GM18907 (cell line): ENCODE data around the gene SMPD2.

Experiments
- ATAC-seq: cut with Tn5 transposase; IDR thresholded peaks from one replicate; pipeline ENCODE4 v1.9.1; 2021; ENCODE audit warnings: mild to moderate bottlenecking, moderate library complexity; ENCODE audit not compliant: unreplicated experiment

The SMPD2 gene

GRCh38 chr6:109440331-109441068 lies at the start of gene SMPD2, which contains the start of gene PPIL6:
Gene SMPD2, plus strand, starts transcription at chr6:109440724. Its CDS starts 398 bp downstream, at chr6:109441122.
Gene PPIL6, minus strand, starts transcription at chr6:109440628. Its CDS starts 38 bp downstream, at chr6:109440590.
- ATAC-seq, result peak; percentile 90

- ATAC-seq, result no peak
Measured at GRCh38 chr6:109393157-109393885, 47.2 kb upstream of the SMPD2 start.

GRCh38 chr6:109393886-109394281 lies 46.6 kb upstream of the SMPD2 start:
- no peak for ATAC-seq

- no peak for ATAC-seq
Measured at GRCh38 chr6:109396046-109396718, 44.3 kb upstream of the SMPD2 start.

- no peak for ATAC-seq
Measured at GRCh38 chr6:109397020-109397419, 43.5 kb upstream of the SMPD2 start.

GRCh38 chr6:109406196-109406595 lies 34.3 kb upstream of the SMPD2 start:
- ATAC-seq, result no peak

- ATAC-seq, result no peak
Measured at GRCh38 chr6:109411034-109411433, 29.5 kb upstream of the SMPD2 start.

- no peak for ATAC-seq
Measured at GRCh38 chr6:109417646-109418045, 22.9 kb upstream of the SMPD2 start.

GRCh38 chr6:109420751-109421150 lies 19.8 kb upstream of the SMPD2 start:
- no peak for ATAC-seq

- ATAC-seq, result no peak
Measured at GRCh38 chr6:109421184-109421583, 19.3 kb upstream of the SMPD2 start.

- no peak for ATAC-seq
Measured at GRCh38 chr6:109424946-109425345, 15.6 kb upstream of the SMPD2 start.

GRCh38 chr6:109428889-109429477 lies 11.5 kb upstream of the SMPD2 start:
- no peak for ATAC-seq

GRCh38 chr6:109429496-109429895 lies 11.0 kb upstream of the SMPD2 start:
- no peak for ATAC-seq

- ATAC-seq, result no peak
Measured at GRCh38 chr6:109434456-109434855, 6.1 kb upstream of the SMPD2 start.

GRCh38 chr6:109436041-109436440 lies 4.5 kb upstream of the SMPD2 start:
- ATAC-seq, result no peak

- peak; percentile 26 for ATAC-seq
Measured at GRCh38 chr6:109441069-109441816, 719 bp downstream of the SMPD2 start.

GRCh38 chr6:109442393-109442924 lies 1.9 kb downstream of the SMPD2 start:
- ATAC-seq, result no peak

- ATAC-seq, result no peak
Measured at GRCh38 chr6:109443425-109443950, 3.0 kb downstream of the SMPD2 start.

- no peak for ATAC-seq
Measured at GRCh38 chr6:109445382-109445781, 4.9 kb downstream of the SMPD2 start.

- no peak for ATAC-seq
Measured at GRCh38 chr6:109446072-109446471, 5.5 kb downstream of the SMPD2 start.
